HG02981 (cell line): ENCODE results near the gene SLC22A12.

Source experiments
- ATAC-seq: cut with Tn5 transposase; IDR thresholded peaks from one replicate; pipeline ENCODE4 v1.9.1; 2021; ENCODE audit warnings: mild to moderate bottlenecking, moderate library complexity; ENCODE audit not compliant: unreplicated experiment

Gene SLC22A12

DNA sequence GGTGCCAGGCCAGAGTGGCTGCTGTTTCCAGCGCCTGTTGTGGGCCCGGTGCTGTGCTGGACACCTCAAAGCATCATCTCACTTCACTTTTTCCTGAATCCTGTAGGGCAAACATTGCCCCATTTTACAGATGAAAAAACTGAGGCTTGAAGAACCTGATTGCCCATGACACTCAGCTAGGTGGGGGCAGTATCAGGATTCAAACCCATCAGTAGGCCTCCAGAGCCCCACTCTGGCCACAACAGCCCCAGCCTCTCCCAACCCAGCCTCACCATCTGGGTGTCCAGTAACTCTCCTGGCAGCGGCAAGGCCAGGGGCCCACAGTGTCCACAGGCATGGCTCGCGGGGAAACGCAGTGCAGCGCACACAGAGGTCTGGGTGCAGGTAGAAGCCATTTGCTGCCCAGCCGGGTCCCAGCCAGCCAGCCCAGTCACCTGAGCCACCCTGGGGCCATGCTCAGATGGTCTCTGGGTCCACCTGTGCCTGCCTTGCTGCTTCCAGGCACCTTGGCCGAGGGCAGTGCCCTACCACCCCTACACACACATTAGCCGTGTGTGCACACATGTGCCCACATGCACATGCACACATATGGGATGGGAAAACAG lies 11.5 kb downstream of the SLC22A12 start:
- ATAC-seq, result no peak

GRCh38 chr11:64603411-64604110 lies 12.5 kb downstream of the SLC22A12 start:
- ATAC-seq, result no peak

- no peak for ATAC-seq
Observed at GRCh38 chr11:64604458-64605243, 13.6 kb downstream of the SLC22A12 start.

DNA sequence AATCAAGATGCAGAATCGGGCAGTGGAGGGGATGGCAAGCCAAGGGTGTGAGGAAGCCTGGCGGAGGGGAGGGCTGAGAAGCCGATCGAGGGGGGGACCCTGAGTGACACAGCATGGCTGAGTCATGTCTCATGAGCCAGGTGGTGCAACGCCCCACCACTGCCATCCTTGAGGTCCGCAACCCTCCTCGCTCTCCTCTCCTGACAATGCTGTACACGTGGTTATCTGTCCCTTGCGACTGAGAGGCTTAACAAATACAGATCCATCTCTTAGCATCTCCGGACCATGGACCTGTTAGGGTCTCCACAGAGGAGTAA lies 14.2 kb downstream of the SLC22A12 start:
- no peak for ATAC-seq

DNA sequence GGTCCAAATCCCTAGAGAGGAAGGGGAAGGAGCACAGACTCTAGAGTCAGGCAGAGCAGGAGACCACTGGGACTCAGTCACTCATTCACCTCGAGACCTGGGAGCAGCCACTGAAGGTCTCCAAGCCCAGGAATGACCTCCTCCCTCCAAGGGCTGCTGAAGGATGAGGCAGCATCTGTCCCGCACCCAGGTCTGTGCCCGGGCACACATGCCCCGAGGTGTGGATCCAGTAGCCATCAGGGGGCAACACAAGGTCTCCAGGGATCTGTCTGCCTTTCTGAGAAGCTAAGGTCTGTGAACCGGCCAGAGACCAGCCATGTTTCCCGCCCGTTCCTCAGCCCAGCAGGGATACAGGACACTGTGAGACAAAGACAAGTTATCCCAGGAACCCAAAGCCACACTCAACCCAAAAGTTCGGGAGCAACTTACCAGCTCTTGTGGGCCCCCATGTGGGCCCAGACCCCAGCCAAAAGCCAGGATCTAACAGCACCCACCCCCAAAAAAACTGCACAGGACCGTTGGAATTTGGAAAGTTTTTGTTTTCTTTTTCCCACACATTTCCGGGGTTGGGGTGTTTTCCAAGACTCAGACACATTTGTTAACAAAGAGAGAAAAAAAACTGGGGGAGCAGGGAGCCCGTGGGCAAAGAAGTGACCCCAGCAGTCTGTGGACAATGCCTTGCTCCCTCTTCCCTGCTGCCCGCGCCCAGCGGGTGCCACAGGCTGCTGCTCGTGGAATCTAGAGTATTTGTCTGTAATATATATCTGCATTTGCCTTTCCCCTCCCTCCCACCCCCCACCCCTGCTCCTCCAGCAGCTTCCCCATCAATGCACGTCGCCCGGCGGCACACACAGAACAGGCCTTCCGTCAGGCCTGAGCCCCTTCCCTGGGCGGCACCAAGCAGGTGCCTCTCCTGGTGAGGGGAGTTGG lies 14.9 kb downstream of the SLC22A12 start:
- no peak for ATAC-seq

- ATAC-seq, result no peak
Observed at GRCh38 chr11:64606796-64607380, 15.9 kb downstream of the SLC22A12 start.

DNA sequence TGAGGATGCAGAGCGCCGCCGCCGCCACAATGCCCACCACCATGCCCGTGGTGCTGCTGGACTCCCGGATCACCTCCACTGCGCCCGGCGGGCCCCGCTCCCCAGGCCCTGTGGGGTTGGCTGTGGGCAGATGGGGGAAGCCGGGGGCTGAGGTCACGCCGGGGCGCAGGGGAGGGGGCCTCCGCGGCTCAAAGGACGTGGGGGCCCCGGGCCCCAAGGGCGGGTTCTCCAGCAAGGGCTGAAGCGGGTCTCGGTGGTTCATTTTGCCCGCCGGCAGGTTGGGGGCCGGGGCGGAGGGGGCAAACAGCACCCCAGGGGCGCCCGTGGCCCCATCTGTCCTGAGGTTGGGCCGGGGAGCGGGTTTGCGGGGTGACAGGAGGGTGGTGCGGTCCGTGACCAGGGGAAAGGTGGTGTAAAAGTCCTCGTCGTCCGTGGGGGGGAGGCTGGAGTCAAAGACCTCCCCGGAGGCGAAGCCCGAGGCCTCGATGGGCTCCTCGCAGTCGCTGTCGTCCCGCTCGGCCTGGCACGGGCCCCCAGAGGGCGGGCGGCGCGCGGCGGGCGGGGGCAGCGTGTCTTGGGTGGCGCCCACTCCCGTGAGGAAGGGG lies 16.5 kb downstream of the SLC22A12 start:
- ATAC-seq, result no peak

GRCh38 chr11:64608046-64608445 lies 17.0 kb downstream of the SLC22A12 start:
- ATAC-seq, result no peak

DNA sequence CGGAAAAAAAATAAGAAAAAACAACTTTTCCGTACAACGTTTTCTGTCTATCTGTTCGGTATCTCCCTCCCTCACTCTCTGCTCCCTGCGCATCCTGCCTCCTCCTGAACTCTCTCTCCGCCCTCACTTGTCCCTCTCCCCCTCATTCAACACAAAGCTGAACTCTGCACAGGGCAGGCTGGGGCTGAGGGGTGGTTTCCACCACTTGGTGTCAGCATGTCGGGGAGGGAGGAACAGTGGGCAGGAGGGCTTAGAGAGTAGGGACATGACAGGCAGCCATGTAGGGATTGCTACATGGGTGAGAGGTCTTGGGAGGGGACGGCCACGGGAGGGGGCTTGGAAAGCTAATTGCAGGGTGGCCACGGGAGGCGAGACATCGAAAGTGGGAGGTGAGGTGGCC lies 17.6 kb downstream of the SLC22A12 start:
- ATAC-seq, result no peak

DNA sequence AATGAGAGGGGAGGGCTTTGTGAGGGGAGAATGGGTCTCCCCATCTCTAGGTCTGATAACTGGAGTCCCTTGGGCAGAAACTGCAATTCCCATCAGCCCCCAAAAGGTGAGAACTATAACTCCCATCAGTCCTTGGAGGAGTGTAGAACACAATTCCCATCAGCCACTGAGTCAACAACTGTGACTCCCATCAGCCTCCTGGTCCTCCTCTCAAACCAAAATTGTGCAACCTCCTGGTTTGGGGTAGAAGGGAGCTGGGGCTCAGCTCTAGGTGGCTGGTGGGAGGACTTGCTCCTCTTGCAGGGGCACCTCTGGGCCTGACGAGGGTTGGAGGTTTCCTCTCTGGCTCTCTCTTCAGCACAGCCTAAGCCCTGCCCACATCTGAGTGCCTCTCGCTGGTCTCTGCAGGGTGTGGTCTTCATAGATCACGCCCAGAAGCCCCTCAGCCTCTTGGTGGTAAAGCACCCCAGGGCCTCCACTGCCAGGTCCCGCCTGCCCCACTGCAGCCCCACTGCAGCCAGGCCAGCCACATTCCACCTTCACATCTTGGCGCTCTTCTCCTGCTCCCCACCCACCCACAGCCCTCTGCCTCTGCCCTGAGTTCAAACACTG lies 18.5 kb downstream of the SLC22A12 start:
- ATAC-seq, result no peak

DNA sequence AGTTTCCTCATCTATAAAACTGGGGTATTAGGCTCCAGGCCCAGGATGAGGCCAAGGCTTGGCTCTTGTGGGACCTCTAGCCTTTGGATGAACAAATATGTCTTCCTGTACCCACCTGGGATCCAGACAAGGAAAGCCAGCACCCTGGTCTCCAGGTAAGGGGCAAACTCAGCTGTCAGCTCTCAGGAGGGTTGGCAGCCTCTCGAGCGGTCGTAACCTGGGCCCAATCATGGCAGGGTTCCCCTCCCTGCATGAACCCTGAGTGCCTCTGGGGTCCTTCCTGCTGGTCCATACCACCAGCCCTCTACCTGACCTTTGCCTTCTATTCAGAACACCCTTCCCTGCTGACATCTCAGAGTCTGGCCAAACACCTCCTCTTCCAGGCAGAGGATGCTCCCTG lies 19.6 kb downstream of the SLC22A12 start:
- ATAC-seq, result no peak

DNA sequence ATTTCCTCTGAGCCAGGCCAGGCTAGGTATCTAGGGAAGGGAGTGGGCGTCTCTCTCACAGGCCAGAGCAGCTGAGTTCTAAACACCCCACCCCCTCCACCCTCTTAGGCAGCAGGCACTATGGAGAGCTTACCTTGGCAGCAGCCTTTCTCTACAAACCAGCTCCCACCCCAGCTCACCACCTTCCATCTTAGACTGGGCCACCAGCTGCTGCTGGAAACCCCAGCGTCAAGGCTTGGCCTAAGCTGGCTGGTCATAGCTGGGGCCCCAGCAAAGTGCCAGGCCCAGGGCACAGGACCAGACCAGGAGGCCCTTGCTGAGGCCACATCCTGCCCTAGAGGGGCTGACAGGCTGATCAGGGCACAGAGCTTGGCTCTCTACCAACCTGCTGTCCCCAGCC lies 20.2 kb downstream of the SLC22A12 start:
- ATAC-seq, result no peak

- no peak for ATAC-seq
Observed at GRCh38 chr11:64611869-64612646, 21.0 kb downstream of the SLC22A12 start.

DNA sequence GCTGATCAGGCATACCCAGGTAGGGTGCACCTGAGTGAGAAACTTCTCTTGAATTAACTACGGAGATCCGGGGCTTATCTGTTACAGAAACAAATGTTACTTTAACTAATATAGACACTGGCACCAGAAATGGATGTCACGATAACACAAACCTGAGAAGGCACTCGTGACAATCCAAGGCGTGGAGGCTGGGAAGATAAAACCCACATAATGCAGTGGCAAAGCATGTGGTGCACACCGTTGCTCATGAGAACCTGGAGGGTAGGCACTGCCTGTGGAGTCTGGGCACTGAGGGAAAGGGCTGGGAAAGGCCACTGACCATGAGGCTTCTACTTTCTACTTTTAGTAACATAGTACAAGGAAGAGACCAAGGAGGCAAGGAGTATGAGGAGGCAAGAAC lies 22.6 kb downstream of the SLC22A12 start:
- no peak for ATAC-seq

- no peak for ATAC-seq
Observed at GRCh38 chr11:64614917-64615316, 23.9 kb downstream of the SLC22A12 start.

DNA sequence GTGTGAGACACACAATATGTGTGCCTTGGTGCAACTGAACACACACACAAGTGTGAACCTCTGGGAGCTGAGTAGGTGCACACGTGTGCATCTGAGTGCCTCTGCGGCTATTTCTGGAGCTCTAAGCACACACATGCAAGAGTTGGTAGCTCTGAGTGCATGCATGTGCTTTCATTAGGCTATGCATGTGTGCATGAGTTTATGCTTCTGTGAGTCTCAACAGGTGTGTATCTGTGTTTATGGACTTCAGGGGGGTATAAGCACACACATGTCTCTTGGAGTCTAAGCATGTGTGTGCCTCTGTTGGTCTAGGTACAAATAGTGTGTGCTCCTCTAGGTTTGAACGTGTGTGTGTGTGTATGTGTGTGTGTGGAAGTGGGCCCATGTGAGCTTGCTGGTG lies 25.8 kb downstream of the SLC22A12 start:
- ATAC-seq, result no peak

DNA sequence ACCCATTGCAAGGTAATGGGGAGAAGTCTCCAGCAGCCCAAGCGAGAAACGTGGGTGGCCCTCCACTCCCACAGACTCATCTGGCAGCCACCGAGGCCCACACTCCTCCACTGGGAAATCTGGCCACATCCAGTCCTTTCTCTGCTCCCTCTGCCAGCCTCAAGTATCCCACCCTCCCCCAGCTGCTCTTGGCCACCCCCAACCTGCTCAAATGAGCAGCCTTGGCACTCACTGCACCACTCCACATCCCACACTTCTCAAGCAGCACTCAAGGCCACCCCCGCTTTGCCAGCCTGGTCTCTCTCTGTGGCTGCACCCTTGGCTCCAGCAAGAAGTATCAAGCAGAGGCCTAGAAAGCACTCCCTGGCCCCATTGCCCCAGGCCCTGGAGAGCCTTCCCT lies 28.2 kb downstream of the SLC22A12 start:
- ATAC-seq, result no peak

GRCh38 chr11:64619811-64620380 lies 28.9 kb downstream of the SLC22A12 start:
- ATAC-seq, result no peak
